Measurements from ENCODE around the gene PITPNM2. TPM values are rescaled to one million over a fixed set of nuclear protein-coding genes. Genes with fewer than 3 reads are reported as not detected.

PITPNM2 gene
- total RNA-seq, 2 donors from 2014 or later = 3.2 to 13.4 TPM

- no peaks in the 10 kb centered on the region for H3K27me3 ChIP-seq (ENCODE audit: control insufficient read depth, insufficient read depth, low read length, poor library complexity, severe bottlenecking)
- H3K27ac ChIP-seq (ENCODE audit: low read depth, low read length) = no peak overlapping the region
- H3K9ac ChIP-seq (ENCODE audit: extremely low read depth, low read length, poor library complexity, severe bottlenecking) = no peak overlapping the region
- peaks cover 59% of the 10 kb centered on the region for H3K36me3 ChIP-seq (ENCODE audit: control insufficient read depth, insufficient read depth, low read length)
- H3K9me3 Mint-ChIP-seq = no peaks in the 10 kb centered on the region
- H3K27ac Mint-ChIP-seq = no peak overlapping the region
- no peak overlapping the region for H3K4me3 ChIP-seq (ENCODE audit: low read length)
- no peaks in the 10 kb centered on the region for H3K4me1 Mint-ChIP-seq
- 68 to 93% methylated on average over 6 of the region's 6 CpGs for WGBS, 2 experiments (ENCODE audit: insufficient coverage in 1 of 2, insufficient read length in 1 of 2)
- no peak for TF ChIP-seq CTCF (conservative IDR thresholded peaks at IDR 0.05)
- no peaks in the 10 kb centered on the region for H3K9me3 ChIP-seq (ENCODE audit: control insufficient read depth, low read length)
- DNase-seq = no peak
- H3K27me3 Mint-ChIP-seq (ENCODE audit: insufficient read depth) = no peaks in the 10 kb centered on the region
- no peaks in the 10 kb centered on the region for H3K4me1 ChIP-seq (ENCODE audit: control insufficient read depth, insufficient read depth, low read length)
- no peak overlapping the region for H3K4me3 Mint-ChIP-seq
- peaks cover 56% of the 10 kb centered on the region for H3K36me3 Mint-ChIP-seq (ENCODE audit: low read depth)
Measured at GRCh38 chr12:123187637-123188036, 36.7 kb upstream of the PITPNM2 start.

GRCh38 chr12:123180171-123180570 lies 29.3 kb upstream of the PITPNM2 start:
- no peak overlapping the region for H3K4me3 ChIP-seq (ENCODE audit: low read length)
- H3K9me3 ChIP-seq (ENCODE audit: control insufficient read depth, low read length) = no peaks in the 10 kb centered on the region
- no peaks in the 10 kb centered on the region for H3K27me3 ChIP-seq (ENCODE audit: control insufficient read depth, insufficient read depth, low read length, poor library complexity, severe bottlenecking)
- Mint-ChIP-seq H3K4me3 (no peak overlapping the region), H3K27ac (peak overlapping the region; percentile 14), H3K9me3 (no peaks in the 10 kb centered on the region), H3K36me3 (ENCODE audit: low read depth) (peaks cover 61% of the 10 kb centered on the region), H3K4me1 (no peaks in the 10 kb centered on the region), H3K27me3 (ENCODE audit: insufficient read depth) (no peaks in the 10 kb centered on the region)
- TF ChIP-seq CTCF (conservative IDR thresholded peaks at IDR 0.05) = no peak
- DNase-seq = no peak
- no peak overlapping the region for H3K27ac ChIP-seq (ENCODE audit: low read depth, low read length)
- H3K4me1 ChIP-seq (ENCODE audit: control insufficient read depth, insufficient read depth, low read length) = no peaks in the 10 kb centered on the region
- WGBS, 2 experiments (ENCODE audit: insufficient coverage in 1 of 2, insufficient read length in 1 of 2) = 89 to 92% methylated on average over 3 to 4 of the region's 4 CpGs
- H3K9ac ChIP-seq (ENCODE audit: extremely low read depth, low read length, poor library complexity, severe bottlenecking) = no peak overlapping the region
- peaks cover 62% of the 10 kb centered on the region for H3K36me3 ChIP-seq (ENCODE audit: control insufficient read depth, insufficient read depth, low read length)

GRCh38 chr12:123171967-123172366 lies 21.1 kb upstream of the PITPNM2 start:
- no peaks in the 10 kb centered on the region for H3K9me3 Mint-ChIP-seq
- H3K27ac ChIP-seq (ENCODE audit: low read depth, low read length) = no peak overlapping the region
- H3K4me1 Mint-ChIP-seq = peaks cover 2% of the 10 kb centered on the region
- peaks cover 51% of the 10 kb centered on the region for H3K36me3 Mint-ChIP-seq (ENCODE audit: low read depth)
- no peak for DNase-seq
- no peaks in the 10 kb centered on the region for H3K4me1 ChIP-seq (ENCODE audit: control insufficient read depth, insufficient read depth, low read length)
- H3K4me3 Mint-ChIP-seq = no peak overlapping the region
- H3K27me3 Mint-ChIP-seq (ENCODE audit: insufficient read depth) = no peaks in the 10 kb centered on the region
- WGBS, 2 experiments (ENCODE audit: insufficient coverage in 1 of 2, insufficient read length in 1 of 2) = 72 to 73% methylated on average over 4 to 5 of the region's 5 CpGs
- no peak overlapping the region for H3K27ac Mint-ChIP-seq
- H3K9me3 ChIP-seq (ENCODE audit: control insufficient read depth, low read length) = no peaks in the 10 kb centered on the region
- no peaks in the 10 kb centered on the region for H3K27me3 ChIP-seq (ENCODE audit: control insufficient read depth, insufficient read depth, low read length, poor library complexity, severe bottlenecking)
- H3K4me3 ChIP-seq (ENCODE audit: low read length) = no peak overlapping the region
- no peak for TF ChIP-seq CTCF (conservative IDR thresholded peaks at IDR 0.05)
- H3K9ac ChIP-seq (ENCODE audit: extremely low read depth, low read length, poor library complexity, severe bottlenecking) = no peak overlapping the region
- H3K36me3 ChIP-seq (ENCODE audit: control insufficient read depth, insufficient read depth, low read length) = peaks cover 26% of the 10 kb centered on the region
